ENCODE data around the gene SLC29A4.
"Not testable (repeated sequence)": the region's sequence is repeated elsewhere in the genome, so short reads cannot be mapped to it uniquely, and the experiment has no call there.

SLC29A4 gene

DNA sequence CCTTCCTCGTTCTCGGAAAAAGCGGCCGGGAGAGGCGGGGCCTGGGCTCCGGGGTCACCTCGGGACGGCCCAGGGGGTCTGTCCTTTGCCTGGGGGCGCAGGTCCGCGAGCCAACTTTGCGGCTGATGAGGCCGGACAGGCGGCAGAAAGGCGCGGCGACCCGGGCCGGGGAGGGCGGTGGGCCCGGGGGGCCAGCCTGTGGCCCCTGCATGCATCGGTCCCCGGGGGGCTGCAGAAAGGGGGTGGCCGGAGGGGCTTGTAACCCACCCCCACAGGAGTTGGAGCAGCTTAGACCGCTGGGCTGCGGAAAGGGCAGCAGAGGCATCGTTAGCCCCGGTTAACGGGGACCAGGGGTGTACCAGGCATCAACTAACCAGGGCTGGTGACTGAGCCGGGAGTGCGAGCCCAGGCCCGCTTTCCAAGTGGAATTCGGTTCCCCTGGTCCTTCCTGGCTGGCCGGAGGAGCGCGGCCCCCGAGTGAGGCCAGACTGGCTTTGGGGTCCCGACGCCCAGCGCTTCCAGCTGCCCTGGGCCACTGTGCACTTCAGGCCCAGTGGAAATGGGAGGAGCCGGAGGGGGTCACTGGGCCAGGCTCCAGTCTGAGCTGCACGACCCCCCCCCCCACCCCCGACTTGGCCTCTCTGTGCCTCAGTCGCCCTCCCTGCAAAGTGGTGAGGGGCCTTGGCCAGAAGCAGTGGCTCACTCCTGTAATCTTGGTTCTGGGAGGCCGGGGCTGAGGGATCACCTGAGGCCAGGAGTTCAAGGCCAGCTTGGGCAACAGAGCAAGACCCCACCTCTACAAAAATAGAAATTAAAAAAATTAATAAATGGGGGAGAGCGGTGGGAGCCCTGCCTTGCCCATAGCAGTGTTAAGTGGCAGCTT is 919 bp downstream of the SLC29A4 start:
- TF ChIP-seq EZH2phosphoT487 (IDR thresholded peaks at IDR 0.05; ENCODE audit: low read depth), result no peak
- TF ChIP-seq, protein P1, sequence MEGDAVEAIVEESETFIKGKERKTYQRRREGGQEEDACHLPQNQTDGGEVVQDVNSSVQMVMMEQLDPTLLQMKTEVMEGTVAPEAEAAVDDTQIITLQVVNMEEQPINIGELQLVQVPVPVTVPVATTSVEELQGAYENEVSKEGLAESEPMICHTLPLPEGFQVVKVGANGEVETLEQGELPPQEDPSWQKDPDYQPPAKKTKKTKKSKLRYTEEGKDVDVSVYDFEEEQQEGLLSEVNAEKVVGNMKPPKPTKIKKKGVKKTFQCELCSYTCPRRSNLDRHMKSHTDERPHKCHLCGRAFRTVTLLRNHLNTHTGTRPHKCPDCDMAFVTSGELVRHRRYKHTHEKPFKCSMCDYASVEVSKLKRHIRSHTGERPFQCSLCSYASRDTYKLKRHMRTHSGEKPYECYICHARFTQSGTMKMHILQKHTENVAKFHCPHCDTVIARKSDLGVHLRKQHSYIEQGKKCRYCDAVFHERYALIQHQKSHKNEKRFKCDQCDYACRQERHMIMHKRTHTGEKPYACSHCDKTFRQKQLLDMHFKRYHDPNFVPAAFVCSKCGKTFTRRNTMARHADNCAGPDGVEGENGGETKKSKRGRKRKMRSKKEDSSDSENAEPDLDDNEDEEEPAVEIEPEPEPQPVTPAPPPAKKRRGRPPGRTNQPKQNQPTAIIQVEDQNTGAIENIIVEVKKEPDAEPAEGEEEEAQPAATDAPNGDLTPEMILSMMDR (IDR thresholded peaks at IDR 0.05; ENCODE audit: low read depth, low read length), result no peak
- Histone ChIP-seq H3K4me2 (ENCODE audit: low read length) (no peak overlapping the region), H3K4me3 (ENCODE audit: low read length) (no peak overlapping the region), H2AFZ (ENCODE audit: low read depth, low read length) (no peak overlapping the region), H3K4me1 (ENCODE audit: low read length) (no peaks in the 10 kb centered on the region), H3K79me2 (ENCODE audit: low read length) (no peaks in the 10 kb centered on the region), H3K27me3 (ENCODE audit: low read depth, low read length) (no peaks in the 10 kb centered on the region), H4K20me1 (ENCODE audit: insufficient read depth, low read length) (no peaks in the 10 kb centered on the region), H3K27ac (ENCODE audit: low read length) (no peak overlapping the region), H3K36me3 (replicated peaks; ENCODE audit: low read depth, low read length) (no peaks in the 10 kb centered on the region), H3K9me3 (ENCODE audit: insufficient read depth, low read length) (no peaks in the 10 kb centered on the region), H3K9ac (ENCODE audit: low read length) (no peak overlapping the region)

DNA sequence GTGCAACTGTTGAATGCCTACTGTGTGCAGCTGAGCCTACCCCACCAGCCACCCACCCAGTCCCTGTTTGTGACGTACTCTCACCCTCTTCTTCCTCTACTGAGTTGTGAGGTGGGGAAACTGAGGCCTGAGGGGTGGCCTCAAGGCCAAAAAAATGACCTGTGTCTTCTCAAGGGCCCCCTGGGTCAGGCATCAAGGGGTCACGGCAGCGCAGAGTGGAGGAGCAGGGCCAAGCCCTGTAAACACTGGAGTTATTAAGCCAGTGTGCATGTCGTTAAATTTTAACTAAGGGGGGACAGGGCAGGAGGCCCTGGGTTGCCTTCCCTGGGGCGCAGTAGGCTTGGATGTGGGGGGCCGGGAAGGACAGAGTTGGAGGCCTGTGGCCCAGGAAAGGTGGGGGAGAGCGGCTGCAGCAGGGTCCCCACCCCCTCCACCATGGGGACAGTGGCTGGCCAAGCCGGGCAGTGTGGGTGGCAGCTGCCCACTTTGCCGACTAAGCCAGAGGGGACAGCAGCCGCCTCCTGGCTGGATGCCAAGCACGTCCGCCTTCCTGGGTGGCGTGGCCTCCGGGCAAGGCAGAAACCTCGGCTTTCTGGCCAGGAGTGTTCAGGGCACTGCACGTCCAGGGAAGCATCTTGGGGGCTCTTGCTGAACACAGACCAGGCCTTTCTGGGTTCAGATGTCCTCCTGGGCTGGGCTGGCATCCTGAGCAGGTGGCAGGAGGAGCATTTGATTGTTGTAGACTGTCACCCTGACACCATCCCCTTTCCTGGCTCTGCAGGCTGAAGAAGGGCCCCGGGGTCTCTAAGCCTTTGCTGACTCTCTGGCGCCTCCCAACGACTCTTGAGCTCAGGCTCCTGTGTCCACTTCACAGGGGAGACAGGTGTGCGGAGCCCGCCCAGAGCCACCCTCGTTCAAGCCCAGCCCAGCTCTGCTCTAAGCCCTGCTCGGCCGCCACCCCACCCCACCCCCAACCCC is 1.9 kb downstream of the SLC29A4 start:
- Histone ChIP-seq H3K4me2 (ENCODE audit: low read length) (no peak overlapping the region), H3K79me2 (ENCODE audit: low read length) (no peaks in the 10 kb centered on the region), H4K20me1 (ENCODE audit: insufficient read depth, low read length) (no peaks in the 10 kb centered on the region), H3K4me1 (ENCODE audit: low read length) (no peaks in the 10 kb centered on the region), H3K36me3 (replicated peaks; ENCODE audit: low read depth, low read length) (no peaks in the 10 kb centered on the region), H3K27me3 (ENCODE audit: low read depth, low read length) (no peaks in the 10 kb centered on the region), H3K9ac (ENCODE audit: low read length) (no peak overlapping the region), H3K27ac (ENCODE audit: low read length) (no peak overlapping the region), H3K4me3 (ENCODE audit: low read length) (no peak overlapping the region), H2AFZ (ENCODE audit: low read depth, low read length) (no peak overlapping the region), H3K9me3 (ENCODE audit: insufficient read depth, low read length) (no peaks in the 10 kb centered on the region)
- TF ChIP-seq, protein P1 (IDR thresholded peaks at IDR 0.05; ENCODE audit: low read depth, low read length), result peak; percentile 35
- no peak for TF ChIP-seq EZH2phosphoT487 (IDR thresholded peaks at IDR 0.05; ENCODE audit: low read depth)

DNA sequence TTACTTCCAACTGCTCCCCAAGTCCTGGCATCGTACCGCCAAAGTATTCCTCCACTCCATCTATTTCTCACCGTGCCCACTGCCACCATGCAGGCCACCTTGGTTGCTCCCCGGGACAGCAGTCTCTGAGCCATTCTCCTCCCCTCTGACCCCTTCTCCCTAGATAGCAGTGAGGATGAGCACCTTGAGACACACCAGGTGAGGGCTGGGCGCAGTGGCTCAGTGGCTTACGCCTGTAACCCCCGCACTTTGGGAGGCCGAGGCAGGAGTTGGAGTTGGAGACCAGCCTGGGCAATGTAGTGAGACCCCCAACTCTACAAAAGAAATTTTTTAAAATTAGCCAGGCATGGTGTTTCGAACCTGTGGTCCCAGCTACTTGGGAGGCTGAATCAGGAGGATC is 4.2 kb downstream of the SLC29A4 start:
- Histone ChIP-seq H3K9ac (ENCODE audit: low read length) (no peak overlapping the region), H3K79me2 (ENCODE audit: low read length) (no peaks in the 10 kb centered on the region), H3K4me3 (ENCODE audit: low read length) (no peak overlapping the region), H4K20me1 (ENCODE audit: insufficient read depth, low read length) (no peaks in the 10 kb centered on the region), H3K4me1 (ENCODE audit: low read length) (no peaks in the 10 kb centered on the region), H2AFZ (ENCODE audit: low read depth, low read length) (no peak overlapping the region), H3K9me3 (ENCODE audit: insufficient read depth, low read length) (no peaks in the 10 kb centered on the region), H3K27me3 (ENCODE audit: low read depth, low read length) (no peaks in the 10 kb centered on the region), H3K4me2 (ENCODE audit: low read length) (no peak overlapping the region), H3K27ac (ENCODE audit: low read length) (no peak overlapping the region), H3K36me3 (replicated peaks; ENCODE audit: low read depth, low read length) (no peaks in the 10 kb centered on the region)
- TF ChIP-seq EZH2phosphoT487 (IDR thresholded peaks at IDR 0.05; ENCODE audit: low read depth), result no peak
- TF ChIP-seq, protein P1 (IDR thresholded peaks at IDR 0.05; ENCODE audit: low read depth, low read length), result no peak

DNA sequence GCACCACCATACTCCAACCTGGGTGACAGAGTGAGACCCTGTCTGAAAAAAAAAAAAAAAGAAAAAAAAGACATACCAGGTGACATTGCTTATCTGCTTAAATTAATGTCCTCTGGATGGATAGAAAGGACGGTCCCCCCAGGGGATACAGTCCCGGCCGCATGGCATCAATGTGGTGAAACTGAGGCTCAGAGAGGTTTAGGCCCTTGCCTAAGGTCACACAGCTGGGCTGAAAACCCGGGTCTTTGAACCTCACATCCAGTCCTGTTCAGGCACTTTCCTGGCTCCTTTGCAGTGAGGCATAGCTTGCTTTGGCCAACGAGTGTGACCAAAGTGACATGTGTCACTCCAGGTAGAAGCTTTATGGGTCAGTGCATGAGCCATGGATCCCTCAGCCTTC is 4.6 kb downstream of the SLC29A4 start:
- not testable (repeated sequence) for H4K20me1 ChIP-seq (ENCODE audit: insufficient read depth, low read length); H3K9ac ChIP-seq (ENCODE audit: low read length); H3K27ac ChIP-seq (ENCODE audit: low read length); H3K36me3 ChIP-seq (replicated peaks; ENCODE audit: low read depth, low read length); H3K9me3 ChIP-seq (ENCODE audit: insufficient read depth, low read length); H3K79me2 ChIP-seq (ENCODE audit: low read length); H3K27me3 ChIP-seq (ENCODE audit: low read depth, low read length); H3K4me3 ChIP-seq (ENCODE audit: low read length); H3K4me1 ChIP-seq (ENCODE audit: low read length); H3K4me2 ChIP-seq (ENCODE audit: low read length); H2AFZ ChIP-seq (ENCODE audit: low read depth, low read length)

Data from OCI-LY3 (cell line).